IMR-90 (cell line): Measurements from ENCODE around the gene ZNF219. TPM values are rescaled to one million over a fixed set of nuclear protein-coding genes. Genes with fewer than 3 reads are reported as not detected.

Source experiments
- ATAC-seq: fragments of 200-7000 bp; cut with Tn5 transposase; 2 replicates; pipeline ENCODE4 v1.9.1; 2020; ENCODE audit warnings: low read depth, mild to moderate bottlenecking, moderate library complexity
- BruUV-seq: library from RNA; stranded (reverse); fragments of 400-500 nt; replicated peaks from 2 replicates; lab custom pipeline; 2021; lab: Mats Ljungman, UMichigan
- CTCF ChIA-PET: fragments of 300-600 bp; formaldehyde crosslinking; extraction: SDS; loops from one replicate; lab custom pipeline; 2021; ENCODE audit warnings: antibody characterized with exemption; lab: Yijun Ruan, JAX
- POLR2A ChIA-PET: fragments of 300-600 bp; sonication (Branson Sonifier 250); formaldehyde crosslinking; loops from one replicate; lab custom pipeline; 2022; ENCODE audit warnings: antibody characterized with exemption; ENCODE audit not compliant: unreplicated experiment; lab: Charles Lee
- DNase-seq: peaks from one replicate; pipeline ENCODE4 v3.0.0; 2013
- H2AFZ ChIP-seq: replicated peaks from 2 replicates; pipeline ENCODE3; 2013; ENCODE audit warnings: low read length, mild to moderate bottlenecking; ENCODE audit not compliant: poor library complexity
- H2AK5ac ChIP-seq: 2 replicates; pipeline ENCODE4 v1.6.1; 2013; ENCODE audit warnings: low read depth, low read length, inconsistent platforms
- H2AK9ac ChIP-seq: replicated peaks from 2 replicates; pipeline ENCODE3; 2013; ENCODE audit warnings: mild to moderate bottlenecking, low read depth, low read length, moderate library complexity; ENCODE audit not compliant: poor library complexity
- H2BK120ac ChIP-seq: 2 replicates; pipeline ENCODE4 v1.6.1; 2013; ENCODE audit warnings: low read depth, low read length, inconsistent platforms
- H2BK15ac ChIP-seq: 3 replicates; pipeline ENCODE4 v1.6.1; 2013; ENCODE audit warnings: low read depth, low read length, inconsistent platforms
- H2BK20ac ChIP-seq: 2 replicates; pipeline ENCODE4 v1.6.1; 2013; ENCODE audit warnings: low read depth, mild to moderate bottlenecking, inconsistent platforms, low read length, moderate library complexity
- H2BK5ac ChIP-seq: 2 replicates; pipeline ENCODE4 v1.6.1; 2013; ENCODE audit warnings: mild to moderate bottlenecking, low read depth, low read length, inconsistent platforms; ENCODE audit not compliant: poor library complexity, severe bottlenecking
- H3K14ac ChIP-seq: replicated peaks from 2 replicates; pipeline ENCODE4 v1.6.1; 2013; ENCODE audit warnings: low read depth, low read length, inconsistent platforms
- H3K18ac ChIP-seq: 2 replicates; pipeline ENCODE4 v1.6.1; 2013; ENCODE audit warnings: low read depth, low read length, control low read depth
- H3K23ac ChIP-seq: 2 replicates; pipeline ENCODE4 v1.6.1; 2013; ENCODE audit warnings: low read depth, low read length, inconsistent platforms
- H3K27ac ChIP-seq: 2 replicates; pipeline ENCODE4 v1.5.1; 2013; ENCODE audit warnings: mild to moderate bottlenecking, control low read depth, low read length; ENCODE audit not compliant: insufficient read depth
- H3K27me3 ChIP-seq: 2 replicates; pipeline ENCODE4 v1.6.1; 2013; ENCODE audit warnings: low read length; ENCODE audit not compliant: control insufficient read depth, insufficient read depth
- H3K36me3 ChIP-seq: 2 replicates; pipeline ENCODE4 v1.6.1; 2013; ENCODE audit warnings: low read length, mixed read lengths; ENCODE audit not compliant: control insufficient read depth, insufficient read depth
- H3K4ac ChIP-seq: 2 replicates; pipeline ENCODE4 v1.6.1; 2013; ENCODE audit warnings: low read depth, low read length, inconsistent platforms
- H3K4me1 ChIP-seq: 2 replicates; pipeline ENCODE4 v1.6.1; 2013; ENCODE audit warnings: low read length, mixed read lengths; ENCODE audit not compliant: control insufficient read depth, insufficient read depth
- H3K4me2 ChIP-seq: 2 replicates; pipeline ENCODE4 v1.6.1; 2013; ENCODE audit warnings: low read depth, mild to moderate bottlenecking, control low read depth, low read length, moderate library complexity
- H3K4me3 ChIP-seq: 2 replicates; pipeline ENCODE4 v1.5.1; 2013; ENCODE audit warnings: low read depth, mild to moderate bottlenecking, control low read depth, low read length, moderate library complexity; ENCODE audit not compliant: insufficient read depth
- H3K56ac ChIP-seq: 2 replicates; pipeline ENCODE4 v1.6.1; 2013; ENCODE audit warnings: low read length, inconsistent platforms; ENCODE audit not compliant: insufficient read depth; ENCODE audit errors: extremely low read depth
- H3K79me1 ChIP-seq, 2 experiments: 2 replicates each; pipeline ENCODE4 v1.6.1; 2013; ENCODE audit warnings: low read length in 2 of 2, inconsistent platforms in 1 of 2, low read depth in 1 of 2
- H3K9ac ChIP-seq: 2 replicates; pipeline ENCODE4 v1.6.1; 2013; ENCODE audit warnings: low read depth, low read length, control low read depth
- H3K9me1 ChIP-seq: 2 replicates; pipeline ENCODE4 v1.6.1; 2013; ENCODE audit warnings: low read length, inconsistent platforms; ENCODE audit not compliant: insufficient read depth
- H3K9me3 ChIP-seq: 2 replicates; pipeline ENCODE4 v1.6.1; 2013; ENCODE audit warnings: low read length; ENCODE audit not compliant: control insufficient read depth, insufficient read depth
- H4K20me1 ChIP-seq: 2 replicates; pipeline ENCODE4 v1.6.1; 2013; ENCODE audit warnings: low read length, inconsistent platforms; ENCODE audit not compliant: insufficient read depth
- H4K5ac ChIP-seq: 2 replicates; pipeline ENCODE4 v1.6.1; 2013; ENCODE audit warnings: mild to moderate bottlenecking, low read depth, low read length, control low read depth
- H4K8ac ChIP-seq, 2 experiments: 2 replicates each; pipeline ENCODE4 v1.6.1; 2013; ENCODE audit warnings: low read depth in 2 of 2, low read length in 2 of 2, control low read depth in 1 of 2, inconsistent platforms in 1 of 2
- H4K91ac ChIP-seq: 2 replicates; pipeline ENCODE4 v1.6.1; 2013; ENCODE audit warnings: low read depth, low read length, inconsistent platforms; ENCODE audit not compliant: insufficient read depth
- CEBPB ChIP-seq: IDR thresholded peaks from 2 replicates; pipeline ENCODE4 v1.6.1; 2012; ENCODE audit warnings: low read depth, low read length, improper control_type of control experiment
- CHD1 ChIP-seq: IDR thresholded peaks from 2 replicates; pipeline ENCODE4 v1.6.1; 2012; ENCODE audit warnings: low read depth, low read length, improper control_type of control experiment
- FOS ChIP-seq: fragments of 150-350 bp; IDR thresholded peaks from 2 replicates; pipeline ENCODE4 v1.6.1; 2016; ENCODE audit warnings: low read depth, low read length
- MAFK ChIP-seq: IDR thresholded peaks from 2 replicates; pipeline ENCODE4 v1.6.1; 2012; ENCODE audit warnings: low read depth, low read length, improper control_type of control experiment
- MAZ ChIP-seq: IDR thresholded peaks from 2 replicates; pipeline ENCODE4 v1.6.1; 2012; ENCODE audit warnings: low read depth, mild to moderate bottlenecking, low read length, improper control_type of control experiment, moderate library complexity, borderline replicate concordance
- MXI1 ChIP-seq: IDR thresholded peaks from 2 replicates; pipeline ENCODE4 v1.6.1; 2012; ENCODE audit warnings: low read depth, mild to moderate bottlenecking, low read length, moderate library complexity, borderline replicate concordance
- NFE2L2 ChIP-seq: fragments of 150-350 bp; IDR thresholded peaks from 2 replicates; pipeline ENCODE4 v1.6.1; 2016; ENCODE audit warnings: low read depth, mild to moderate bottlenecking, low read length
- RAD21 ChIP-seq: IDR thresholded peaks from 2 replicates; pipeline ENCODE4 v1.6.1; 2012; ENCODE audit warnings: low read length, improper control_type of control experiment
- RCOR1 ChIP-seq: IDR thresholded peaks from 2 replicates; pipeline ENCODE4 v1.6.1; 2012; ENCODE audit warnings: mild to moderate bottlenecking, low read length, improper control_type of control experiment; ENCODE audit not compliant: insufficient replicate concordance
- RFX5 ChIP-seq: IDR thresholded peaks from 2 replicates; pipeline ENCODE4 v1.8.0; 2012; ENCODE audit warnings: low read depth, mild to moderate bottlenecking, low read length, moderate library complexity
- SMC3 ChIP-seq: fragments of 150-350 bp; IDR thresholded peaks from 2 replicates; pipeline ENCODE4 v1.6.1; 2016; ENCODE audit warnings: low read depth, mild to moderate bottlenecking, antibody characterized with exemption, low read length, moderate library complexity
- WGBS, 2 experiments: methylation state at CpG; one replicate each; pipeline versions ENCODE4 v1.1.5 to v1.1.7; 2013; ENCODE audit warnings: missing lambda C conversion rate in 2 of 2; ENCODE audit not compliant: insufficient read length in 1 of 2; ENCODE audit errors: extremely low coverage in 2 of 2; 5-methylcytosine and 5-hydroxymethylcytosine counted together
- dilution Hi-C: fragments of 300-500 bp; cut with HindIII; formaldehyde crosslinking; loops from one replicate; pipeline ENCODE4 v1.14.3; 2018; ENCODE audit warnings: low sequenced_read_pairs; ENCODE audit not compliant: unreplicated experiment
- in situ Hi-C: fragments of 300-500 bp; cut with MboI; formaldehyde crosslinking; loops from 3 replicates; pipeline ENCODE4 v1.14.3; 2019; ENCODE audit warnings: low sequenced_read_pairs, inconsistent platforms, mixed read lengths
- intact Hi-C: fragments of 100-400 bp; cut with micrococcal nuclease; formaldehyde crosslinking; loops from 2 replicates; pipeline ENCODE4 v1.10.0; 2022
- polyA plus RNA-seq, 3 experiments: library from polyadenylated mRNA; depleted of rRNA; stranded (reverse); fragments of >200 nt; gene quantifications; 2 replicates each; pipeline ENCODE4 v1.2.3, GENCODE V29; 2012; ENCODE audit warnings: low replicate concordance in 1 of 3
- total RNA-seq: library from RNA; depleted of rRNA; stranded (reverse); fragments of >200 nt; gene quantifications from 2 replicates; pipeline ENCODE4 v1.2.3, GENCODE V29; 2012
- TF ChIP-seq, protein P1 (sequence below): fragments of 150-350 bp; IDR thresholded peaks from 2 replicates; pipeline ENCODE4 v1.6.1; 2017; ENCODE audit warnings: mild to moderate bottlenecking, antibody characterized with exemption, low read length, low read depth
- TF ChIP-seq, protein P2 (sequence below): conservative IDR thresholded peaks from 2 replicates; pipeline ENCODE4 v1.5.1; 2012; ENCODE audit warnings: mild to moderate bottlenecking, low read depth, low read length, improper control_type of control experiment

The ZNF219 gene
- total and polyA plus RNA-seq, 2 of the 4 experiments (the other 2 are of a cell fraction) = 0.90 to 3.8 TPM

DNA sequence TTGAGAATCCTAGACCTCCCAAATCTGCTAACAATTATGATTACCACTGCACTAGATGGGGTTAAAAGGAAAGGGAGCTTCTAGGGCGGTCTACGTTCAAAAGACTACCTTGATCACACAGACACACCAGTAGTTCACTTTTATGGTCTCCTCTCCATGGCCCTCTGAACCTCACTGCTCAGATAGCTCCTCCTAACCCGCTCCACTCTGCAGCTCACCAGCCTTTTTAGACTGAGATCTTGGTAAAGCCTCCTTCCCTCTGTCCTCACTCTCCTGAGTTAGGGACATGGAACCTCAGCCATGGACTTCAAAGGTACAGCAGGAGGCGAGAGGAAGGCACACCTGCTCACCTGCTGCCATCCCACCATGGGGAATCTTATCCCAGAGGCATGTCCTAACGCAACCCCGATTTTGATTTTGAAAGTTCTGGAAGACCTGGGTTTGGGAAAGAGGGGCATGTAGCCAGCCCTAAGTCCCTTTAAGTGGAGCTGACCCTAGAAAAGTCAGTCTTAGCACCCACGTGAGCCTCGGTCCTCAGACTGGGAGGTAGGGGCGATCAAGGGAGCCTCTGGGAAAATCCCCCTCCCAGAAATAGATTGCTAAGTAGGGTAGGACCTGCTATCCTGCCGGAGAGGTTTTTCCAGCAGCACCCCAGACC lies 1.3 kb downstream of the ZNF219 start:
- Histone ChIP-seq H2BK5ac (peak overlapping the region; percentile 2), H2AFZ (no peak overlapping the region), H3K4me3 (peak overlapping the region; percentile 14; the same call in 1 of the 2 replicates), H3K4me2 (peak overlapping the region; percentile 36; the same call in 1 of the 2 replicates), H3K56ac (no peak overlapping the region), H3K79me1 (0 out of 4 replicates have a peak, but pooled peaks cover 0 to 2% of the 10 kb centered on the region in 2 experiments), H3K9me1 (peaks cover 3% of the 10 kb centered on the region; the same call in 1 of the 2 replicates), H3K4me1 (peaks cover 4% of the 10 kb centered on the region; the same call in 1 of the 2 replicates), H3K27me3 (no peaks in the 10 kb centered on the region), H2BK120ac (no peak overlapping the region), H3K27ac (peak overlapping the region; percentile 16; the same call in 1 of the 2 replicates), H2BK20ac (no peak overlapping the region), H3K18ac (no peak overlapping the region), H4K20me1 (no peaks in the 10 kb centered on the region; the same call in 1 of the 2 replicates), H3K14ac (no peak overlapping the region), H4K5ac (no peak overlapping the region), H3K36me3 (peaks cover 4% of the 10 kb centered on the region; the same call in 1 of the 2 replicates), H3K9ac (no peak overlapping the region; the same call in 1 of the 2 replicates), H2AK9ac (no peak overlapping the region), H3K4ac (no peak overlapping the region), H4K91ac (no peak overlapping the region), H2BK15ac (no peak overlapping the region), H2AK5ac (no peak overlapping the region), H3K9me3 (no peaks in the 10 kb centered on the region), H3K23ac (no peak overlapping the region), H4K8ac (no peak overlapping the region)
- in situ Hi-C loops (loop anchor here (25.0 kb wide), 2 partner anchors 635 to 760 kb away; partner anchors contain the start of genes APEX1, CCNB1IP1, OSGEP and PARP2), dilution Hi-C loops (no loop called here), intact Hi-C loops (no loop called here)
- ChIA-PET POLR2A (interaction anchor here (0.7 kb wide), 1 partner anchor 765 kb away, joined by 3 read pairs; no protein-coding TSS in a partner anchor), CTCF (interaction anchor here (1.2 to 1.8 kb wide), 2 partner anchors 34 to 82 kb away, joined by 3 to 6 read pairs; no protein-coding TSS in a partner anchor)
- ATAC-seq (no peak), DNase-seq (no peak)
- 100% methylated on average over 1 of the region's 10 CpGs; no CpG with 5 or more reads in 1 of the 2 experiments for WGBS, 2 experiments
- no TSS peak for BruUV-seq
- TF ChIP-seq MXI1 (no peak), RAD21 (no peak), SMC3 (no peak), MAFK (no peak), RFX5 (no peak), CHD1 (no peak), NFE2L2 (no peak), RCOR1 (no peak), FOS (no peak), MAZ (no peak), CEBPB (no peak)
- TF ChIP-seq, protein P1, sequence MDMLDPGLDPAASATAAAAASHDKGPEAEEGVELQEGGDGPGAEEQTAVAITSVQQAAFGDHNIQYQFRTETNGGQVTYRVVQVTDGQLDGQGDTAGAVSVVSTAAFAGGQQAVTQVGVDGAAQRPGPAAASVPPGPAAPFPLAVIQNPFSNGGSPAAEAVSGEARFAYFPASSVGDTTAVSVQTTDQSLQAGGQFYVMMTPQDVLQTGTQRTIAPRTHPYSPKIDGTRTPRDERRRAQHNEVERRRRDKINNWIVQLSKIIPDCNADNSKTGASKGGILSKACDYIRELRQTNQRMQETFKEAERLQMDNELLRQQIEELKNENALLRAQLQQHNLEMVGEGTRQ = no peak
- TF ChIP-seq, protein P2, sequence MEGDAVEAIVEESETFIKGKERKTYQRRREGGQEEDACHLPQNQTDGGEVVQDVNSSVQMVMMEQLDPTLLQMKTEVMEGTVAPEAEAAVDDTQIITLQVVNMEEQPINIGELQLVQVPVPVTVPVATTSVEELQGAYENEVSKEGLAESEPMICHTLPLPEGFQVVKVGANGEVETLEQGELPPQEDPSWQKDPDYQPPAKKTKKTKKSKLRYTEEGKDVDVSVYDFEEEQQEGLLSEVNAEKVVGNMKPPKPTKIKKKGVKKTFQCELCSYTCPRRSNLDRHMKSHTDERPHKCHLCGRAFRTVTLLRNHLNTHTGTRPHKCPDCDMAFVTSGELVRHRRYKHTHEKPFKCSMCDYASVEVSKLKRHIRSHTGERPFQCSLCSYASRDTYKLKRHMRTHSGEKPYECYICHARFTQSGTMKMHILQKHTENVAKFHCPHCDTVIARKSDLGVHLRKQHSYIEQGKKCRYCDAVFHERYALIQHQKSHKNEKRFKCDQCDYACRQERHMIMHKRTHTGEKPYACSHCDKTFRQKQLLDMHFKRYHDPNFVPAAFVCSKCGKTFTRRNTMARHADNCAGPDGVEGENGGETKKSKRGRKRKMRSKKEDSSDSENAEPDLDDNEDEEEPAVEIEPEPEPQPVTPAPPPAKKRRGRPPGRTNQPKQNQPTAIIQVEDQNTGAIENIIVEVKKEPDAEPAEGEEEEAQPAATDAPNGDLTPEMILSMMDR = no peak
